MM.1S (cell line): ENCODE measurements around the gene STK38L.

ENCODE experiments used
- DNase-seq: peaks from one replicate; pipeline ENCODE4 v3.0.0-alpha.2; 2015
- H2AFZ ChIP-seq: fragments of 300-600 bp; sonication (generic); 2 replicates; pipeline ENCODE4 v1.6.0; 2016; ENCODE audit warnings: antibody characterized with exemption, low read length
- H3F3A ChIP-seq: fragments of 300-600 bp; sonication (generic); 2 replicates; pipeline ENCODE4 v1.6.1; 2016; ENCODE audit warnings: mild to moderate bottlenecking, antibody characterized with exemption, low read length, moderate library complexity, mixed read lengths; ENCODE audit not compliant: insufficient read depth
- H3K27ac ChIP-seq: fragments of 300-600 bp; sonication (generic); 2 replicates; pipeline ENCODE4 v1.5.1; 2016; ENCODE audit warnings: mild to moderate bottlenecking, low read length
- H3K27me3 ChIP-seq: fragments of 300-600 bp; sonication (generic); replicated peaks from 2 replicates; pipeline ENCODE4 v1.6.0; 2016; ENCODE audit warnings: low read length; ENCODE audit not compliant: insufficient read depth
- H3K36me3 ChIP-seq: fragments of 300-600 bp; sonication (generic); replicated peaks from 2 replicates; pipeline ENCODE4 v1.6.1; 2016; ENCODE audit warnings: mild to moderate bottlenecking, low read length, mixed read lengths; ENCODE audit not compliant: insufficient read depth
- H3K4me1 ChIP-seq: fragments of 300-600 bp; sonication (generic); 2 replicates; pipeline ENCODE4 v1.6.1; 2016; ENCODE audit warnings: low read length, mixed read lengths
- H3K4me2 ChIP-seq: fragments of 300-600 bp; sonication (generic); 2 replicates; pipeline ENCODE4 v1.6.0; 2016; ENCODE audit warnings: low read depth, low read length
- H3K4me3 ChIP-seq: fragments of 300-600 bp; sonication (generic); 2 replicates; pipeline ENCODE4 v1.5.1; 2016; ENCODE audit warnings: low read length, mixed read lengths
- H3K79me2 ChIP-seq: fragments of 300-600 bp; sonication (generic); 2 replicates; pipeline ENCODE4 v1.6.1; 2016; ENCODE audit warnings: mixed run types, low read length, mixed read lengths
- H3K9ac ChIP-seq: fragments of 300-600 bp; sonication (generic); 2 replicates; pipeline ENCODE4 v1.6.1; 2016; ENCODE audit warnings: low read length, mixed read lengths
- H3K9me2 ChIP-seq: fragments of 300-600 bp; sonication (generic); replicated peaks from 2 replicates; pipeline ENCODE4 v1.6.1; 2016; ENCODE audit warnings: mild to moderate bottlenecking, low read length, mixed read lengths; ENCODE audit not compliant: insufficient read depth
- H3K9me3 ChIP-seq: fragments of 300-600 bp; sonication (generic); replicated peaks from 2 replicates; pipeline ENCODE4 v1.6.1; 2016; ENCODE audit warnings: mild to moderate bottlenecking, low read length, mixed read lengths; ENCODE audit not compliant: insufficient read depth
- H4K20me1 ChIP-seq: fragments of 300-600 bp; sonication (generic); 2 replicates; pipeline ENCODE4 v1.6.1; 2016; ENCODE audit warnings: mild to moderate bottlenecking, low read length, moderate library complexity, mixed read lengths; ENCODE audit not compliant: insufficient read depth
- EZH2 ChIP-seq: fragments of 300-600 bp; sonication (generic); optimal IDR thresholded peaks from 2 replicates; pipeline ENCODE3; 2017; ENCODE audit warnings: low read depth, mild to moderate bottlenecking, antibody characterized with exemption, low read length, mixed read lengths
- EZH2phosphoT487 ChIP-seq: fragments of 300-600 bp; sonication (generic); IDR thresholded peaks from 2 replicates; pipeline ENCODE4 v1.6.1; 2018; ENCODE audit warnings: antibody characterized with exemption, low read length
- TF ChIP-seq, protein P1 (sequence below): fragments of 300-600 bp; sonication (generic); IDR thresholded peaks from 2 replicates; pipeline ENCODE4 v1.5.1; 2016; ENCODE audit warnings: antibody characterized with exemption, low read length, mixed read lengths

Gene STK38L

DNA sequence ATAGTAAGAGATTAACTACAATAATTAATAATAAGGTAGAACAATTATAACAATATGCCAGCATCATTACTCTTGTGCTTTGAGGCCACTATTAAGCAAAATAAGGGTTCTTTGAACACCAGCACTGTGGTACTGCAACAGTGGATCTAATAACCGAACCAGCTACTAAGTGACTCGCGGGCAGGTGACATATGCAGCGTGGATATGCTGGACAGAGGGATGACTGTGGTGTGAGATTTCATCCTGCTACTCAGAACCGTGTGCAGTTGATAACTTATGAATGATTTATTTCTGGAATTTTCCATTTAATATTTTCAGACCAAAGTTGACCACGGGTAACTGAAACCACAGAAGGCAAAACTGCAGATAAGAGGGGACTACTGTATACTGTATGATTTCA, 123.0 kb downstream of the STK38L start:
- TF ChIP-seq EZH2 = no peak
- no peak for TF ChIP-seq EZH2phosphoT487
- TF ChIP-seq, protein P1, sequence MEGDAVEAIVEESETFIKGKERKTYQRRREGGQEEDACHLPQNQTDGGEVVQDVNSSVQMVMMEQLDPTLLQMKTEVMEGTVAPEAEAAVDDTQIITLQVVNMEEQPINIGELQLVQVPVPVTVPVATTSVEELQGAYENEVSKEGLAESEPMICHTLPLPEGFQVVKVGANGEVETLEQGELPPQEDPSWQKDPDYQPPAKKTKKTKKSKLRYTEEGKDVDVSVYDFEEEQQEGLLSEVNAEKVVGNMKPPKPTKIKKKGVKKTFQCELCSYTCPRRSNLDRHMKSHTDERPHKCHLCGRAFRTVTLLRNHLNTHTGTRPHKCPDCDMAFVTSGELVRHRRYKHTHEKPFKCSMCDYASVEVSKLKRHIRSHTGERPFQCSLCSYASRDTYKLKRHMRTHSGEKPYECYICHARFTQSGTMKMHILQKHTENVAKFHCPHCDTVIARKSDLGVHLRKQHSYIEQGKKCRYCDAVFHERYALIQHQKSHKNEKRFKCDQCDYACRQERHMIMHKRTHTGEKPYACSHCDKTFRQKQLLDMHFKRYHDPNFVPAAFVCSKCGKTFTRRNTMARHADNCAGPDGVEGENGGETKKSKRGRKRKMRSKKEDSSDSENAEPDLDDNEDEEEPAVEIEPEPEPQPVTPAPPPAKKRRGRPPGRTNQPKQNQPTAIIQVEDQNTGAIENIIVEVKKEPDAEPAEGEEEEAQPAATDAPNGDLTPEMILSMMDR = no peak
- H4K20me1 ChIP-seq = no peaks in the 10 kb centered on the region
- DNase-seq = no peak
- no peaks in the 10 kb centered on the region for H3K9me3 ChIP-seq
- no peak overlapping the region for H3K4me2 ChIP-seq
- no peak overlapping the region for H3K9ac ChIP-seq
- H2AFZ ChIP-seq = no peak overlapping the region
- no peak overlapping the region for H3K4me3 ChIP-seq
- H3K4me1 ChIP-seq = no peaks in the 10 kb centered on the region
- H3K27ac ChIP-seq = no peak overlapping the region
- no peaks in the 10 kb centered on the region for H3F3A ChIP-seq
- H3K36me3 ChIP-seq = 0 out of 2 replicates have a peak, but pooled peaks cover 4% of the 10 kb centered on the region
- H3K79me2 ChIP-seq = peaks cover 7% of the 10 kb centered on the region
- no peaks in the 10 kb centered on the region for H3K27me3 ChIP-seq
- H3K9me2 ChIP-seq = no peaks in the 10 kb centered on the region
